CD14-positive monocyte (primary cell): ENCODE data around the gene DDIAS. TPM values are rescaled to one million over a fixed set of nuclear protein-coding genes. Genes with fewer than 3 reads are reported as not detected.
A peak's percentile ranks its signal among the peaks of the same experiment; 100 is the strongest.

Experiments used
- DNase-seq, 3 donors: peaks; one replicate each; pipeline ENCODE4 v3.0.0-alpha.2; 2011 to 2022
- H2AFZ ChIP-seq: 2 replicates; pipeline ENCODE4 v1.6.0; 2012; ENCODE audit warnings: mild to moderate bottlenecking, low read depth, low read length, inconsistent platforms; ENCODE audit not compliant: insufficient read depth, poor library complexity, severe bottlenecking
- H3K27ac ChIP-seq, 2 donors: 1 replicate in 1 of 2; 2 replicates in 1 of 2; pipeline ENCODE4 v1.5.1; 2012 to 2013; ENCODE audit warnings: low read length in 2 of 2, control low read depth in 1 of 2, inconsistent platforms in 1 of 2, low read depth in 1 of 2, mild to moderate bottlenecking in 1 of 2
- H3K27me3 ChIP-seq, 2 donors: one replicate each; pipeline versions ENCODE4 v1.6.0 to v1.6.1; 2011 to 2013; ENCODE audit warnings: low read length in 2 of 2; ENCODE audit not compliant: control insufficient read depth in 2 of 2, insufficient read depth in 2 of 2
- H3K36me3 ChIP-seq, 2 donors: replicated peaks in 1 of 2; 1 replicate in 1 of 2; 2 replicates in 1 of 2; pipeline versions ENCODE4 v1.5.1 to v1.6.1; 2012 to 2013; ENCODE audit warnings: low read length in 2 of 2, control low read depth in 1 of 2, inconsistent platforms in 1 of 2, mild to moderate bottlenecking in 1 of 2; ENCODE audit not compliant: insufficient read depth in 2 of 2, control insufficient read depth in 1 of 2
- H3K4me1 ChIP-seq, 2 donors: 1 replicate in 1 of 2; 2 replicates in 1 of 2; pipeline versions ENCODE4 v1.5.1 to v1.6.1; 2012 to 2013; ENCODE audit warnings: low read length in 2 of 2, control low read depth in 1 of 2, inconsistent platforms in 1 of 2, mild to moderate bottlenecking in 1 of 2, moderate library complexity in 1 of 2; ENCODE audit not compliant: insufficient read depth in 2 of 2, control insufficient read depth in 1 of 2
- H3K4me2 ChIP-seq: replicated peaks from 2 replicates; pipeline ENCODE3; 2012; ENCODE audit warnings: low read length, moderate library complexity, mild to moderate bottlenecking; ENCODE audit not compliant: poor library complexity, severe bottlenecking; ENCODE audit errors: extremely low read depth
- H3K4me3 ChIP-seq, 3 experiments: fragments of 200-600 bp in 1 of 3; sonication (generic) in 1 of 3; replicated peaks in 1 of 3; 1 replicate in 2 of 3; 2 replicates in 1 of 3; pipeline ENCODE4 v1.5.1; 2011 to 2013; ENCODE audit warnings: low read length in 3 of 3, mild to moderate bottlenecking in 3 of 3, control low read depth in 2 of 3, low read depth in 2 of 3, inconsistent platforms in 1 of 3, moderate library complexity in 1 of 3
- H3K79me2 ChIP-seq: 2 replicates; pipeline ENCODE4 v1.6.0; 2012; ENCODE audit warnings: mild to moderate bottlenecking, control low read depth, inconsistent platforms, low read length, moderate library complexity; ENCODE audit not compliant: insufficient read depth
- H3K9ac ChIP-seq: 2 replicates; pipeline ENCODE4 v1.6.0; 2017; ENCODE audit warnings: low read length, mild to moderate bottlenecking; ENCODE audit not compliant: insufficient read depth, poor library complexity, severe bottlenecking
- H3K9me3 ChIP-seq, 2 donors: replicated peaks in 1 of 2; 1 replicate in 1 of 2; 2 replicates in 1 of 2; pipeline versions ENCODE4 v1.5.1 to v1.6.1; 2012 to 2013; ENCODE audit warnings: low read length in 2 of 2, control low read depth in 1 of 2; ENCODE audit not compliant: control insufficient read depth in 1 of 2, insufficient read depth in 1 of 2
- H4K20me1 ChIP-seq: 2 replicates; pipeline ENCODE4 v1.6.0; 2012; ENCODE audit warnings: mild to moderate bottlenecking, low read length, control low read depth, moderate library complexity; ENCODE audit not compliant: insufficient read depth
- H3K27ac Mint-ChIP-seq, 7 donors: one replicate each; pipeline ENCODE4 v1.8.0; 2020; ENCODE audit warnings: mild to moderate bottlenecking in 7 of 7, mixed read lengths in 7 of 7, moderate library complexity in 6 of 7, inconsistent platforms in 2 of 7
- H3K27me3 Mint-ChIP-seq, 3 donors: one replicate each; pipeline ENCODE4 v1.8.0; 2021 to 2022; ENCODE audit warnings: low read depth in 3 of 3, mild to moderate bottlenecking in 3 of 3, mixed read lengths in 3 of 3, moderate library complexity in 3 of 3, inconsistent platforms in 1 of 3
- H3K36me3 Mint-ChIP-seq, 2 donors: one replicate each; pipeline ENCODE4 v1.8.0; 2020; ENCODE audit warnings: mixed read lengths in 2 of 2, inconsistent platforms in 1 of 2, mild to moderate bottlenecking in 1 of 2
- H3K4me1 Mint-ChIP-seq: one replicate; pipeline ENCODE4 v1.8.0; 2020; ENCODE audit warnings: mild to moderate bottlenecking, mixed read lengths
- H3K4me3 Mint-ChIP-seq, 2 donors: one replicate each; pipeline ENCODE4 v1.8.0; 2020; ENCODE audit warnings: mild to moderate bottlenecking in 2 of 2, mixed read lengths in 2 of 2, moderate library complexity in 1 of 2
- H3K9me3 Mint-ChIP-seq, 7 donors: one replicate each; pipeline ENCODE4 v1.8.0; 2020 to 2022; ENCODE audit warnings: mixed read lengths in 7 of 7, mild to moderate bottlenecking in 6 of 7, moderate library complexity in 6 of 7, inconsistent platforms in 2 of 7
- WGBS: methylation state at CpG from one replicate; pipeline ENCODE4 v1.1.5; 2013; ENCODE audit warnings: missing lambda C conversion rate; ENCODE audit not compliant: insufficient coverage; 5-methylcytosine and 5-hydroxymethylcytosine counted together
- intact Hi-C, 2 donors: fragments of 100-400 bp; cut with micrococcal nuclease; formaldehyde crosslinking; loops; one replicate each; pipeline versions ENCODE4 v1.15.0 to v1.15.1; 2023
- polyA plus RNA-seq, 3 donors: library from polyadenylated mRNA; depleted of rRNA in 1 of 3; unstranded in 2 of 3; stranded (reverse) in 1 of 3; fragments of 300-500 nt in 2 of 3; fragments of >200 nt in 1 of 3; fragmentation: Illumina TruSeq in 2 of 3; gene quantifications; 1 replicate in 2 of 3; 2 replicates in 1 of 3; pipeline ENCODE4 v1.2.3, GENCODE V29; 2012 to 2021
- TF ChIP-seq, protein P1 (sequence below): fragments of 200-600 bp; IDR thresholded peaks from one replicate; pipeline ENCODE4 v1.8.0; 2022; ENCODE audit warnings: antibody characterized with exemption, mild to moderate bottlenecking

The DDIAS gene
- polyA plus RNA-seq, 3 donors, result 6.0 to 14.1 (median 13.5) TPM

- Histone ChIP-seq H3K4me2 (peak overlapping the region; percentile 48), H3K36me3 (peaks cover 4 to 42% of the 10 kb centered on the region in 2 donors), H3K27ac (peak overlapping the region in 1 of 2 donors; percentile 61), H3K9me3 (no peaks in the 10 kb centered on the region), H2AFZ (peak overlapping the region; percentile 17), H3K27me3 (no peaks in the 10 kb centered on the region), H3K4me1 (peaks cover 19 to 33% of the 10 kb centered on the region in 2 donors), H3K9ac (no peak overlapping the region), H3K79me2 (peaks cover 86% of the 10 kb centered on the region), H4K20me1 (no peaks in the 10 kb centered on the region), H3K4me3 (peak overlapping the region in 1 of 3 experiments; percentile 8)
- intact Hi-C loops, result loop anchor here in 1 of 2 donors (10.0 kb wide), 1 partner anchor 168 kb away; the partner anchor contains the start of gene RAB30
- TF ChIP-seq, protein P1, sequence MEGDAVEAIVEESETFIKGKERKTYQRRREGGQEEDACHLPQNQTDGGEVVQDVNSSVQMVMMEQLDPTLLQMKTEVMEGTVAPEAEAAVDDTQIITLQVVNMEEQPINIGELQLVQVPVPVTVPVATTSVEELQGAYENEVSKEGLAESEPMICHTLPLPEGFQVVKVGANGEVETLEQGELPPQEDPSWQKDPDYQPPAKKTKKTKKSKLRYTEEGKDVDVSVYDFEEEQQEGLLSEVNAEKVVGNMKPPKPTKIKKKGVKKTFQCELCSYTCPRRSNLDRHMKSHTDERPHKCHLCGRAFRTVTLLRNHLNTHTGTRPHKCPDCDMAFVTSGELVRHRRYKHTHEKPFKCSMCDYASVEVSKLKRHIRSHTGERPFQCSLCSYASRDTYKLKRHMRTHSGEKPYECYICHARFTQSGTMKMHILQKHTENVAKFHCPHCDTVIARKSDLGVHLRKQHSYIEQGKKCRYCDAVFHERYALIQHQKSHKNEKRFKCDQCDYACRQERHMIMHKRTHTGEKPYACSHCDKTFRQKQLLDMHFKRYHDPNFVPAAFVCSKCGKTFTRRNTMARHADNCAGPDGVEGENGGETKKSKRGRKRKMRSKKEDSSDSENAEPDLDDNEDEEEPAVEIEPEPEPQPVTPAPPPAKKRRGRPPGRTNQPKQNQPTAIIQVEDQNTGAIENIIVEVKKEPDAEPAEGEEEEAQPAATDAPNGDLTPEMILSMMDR, result no peak
- Mint-ChIP-seq H3K4me3 (peak overlapping the region in 1 of 2 donors; percentile 66), H3K9me3 (peaks cover 0 to 4% (median 0%) of the 10 kb centered on the region in 7 donors), H3K27me3 (no peaks in the 10 kb centered on the region), H3K4me1 (peaks cover 35% of the 10 kb centered on the region), H3K36me3 (peaks cover 34 to 42% of the 10 kb centered on the region in 2 donors), H3K27ac (peak overlapping the region; percentile 66 to 93 (median 88))
- no peak for DNase-seq
- WGBS, result no CpG with 5 or more reads among the region's 2 CpGs
Measured at GRCh38 chr11:82906931-82907330, 5.4 kb downstream of the DDIAS start.

- TF ChIP-seq, protein P1, result no peak
- Mint-ChIP-seq H3K4me3 (peak overlapping the region in 1 of 2 donors; percentile 66), H3K27me3 (no peaks in the 10 kb centered on the region), H3K36me3 (peaks cover 34 to 43% of the 10 kb centered on the region in 2 donors), H3K27ac (peak overlapping the region; percentile 66 to 93 (median 88)), H3K4me1 (peaks cover 31% of the 10 kb centered on the region), H3K9me3 (peaks cover 0 to 4% (median 0%) of the 10 kb centered on the region in 7 donors)
- intact Hi-C loops, result loop anchor here in 1 of 2 donors (10.0 kb wide), 1 partner anchor 167 kb away; the partner anchor contains the start of gene RAB30
- H3K4me3 ChIP-seq, result peak overlapping the region in 1 of 3 experiments; percentile 8
- no peaks in the 10 kb centered on the region for H3K27me3 ChIP-seq
- peak overlapping the region; percentile 40 to 61 for H3K27ac ChIP-seq
- peaks cover 85% of the 10 kb centered on the region for H3K79me2 ChIP-seq
- no CpG with 5 or more reads among the region's 5 CpGs for WGBS
- H3K9me3 ChIP-seq, result no peaks in the 10 kb centered on the region
- no peaks in the 10 kb centered on the region for H4K20me1 ChIP-seq
- peak overlapping the region; percentile 17 for H2AFZ ChIP-seq
- H3K4me1 ChIP-seq, result peaks cover 15 to 28% of the 10 kb centered on the region in 2 donors
- no peak overlapping the region for H3K9ac ChIP-seq
- peak; percentile 54 to 75 (median 71) for DNase-seq
- peak overlapping the region; percentile 48 for H3K4me2 ChIP-seq
- peaks cover 4 to 47% of the 10 kb centered on the region in 2 donors for H3K36me3 ChIP-seq
Measured at GRCh38 chr11:82907371-82907770, 5.8 kb downstream of the DDIAS start.
